SK-N-MC (cell line): ENCODE measurements around the gene ASNS.

Experiments used
- EZH2 ChIP-seq: fragments of 200-600 bp; sonication (generic); IDR thresholded peaks from one replicate; pipeline ENCODE4 v1.6.1; 2017; ENCODE audit warnings: antibody characterized with exemption
- FOXP2 ChIP-seq: optimal IDR thresholded peaks from 2 replicates; pipeline ENCODE3; 2011; ENCODE audit warnings: mild to moderate bottlenecking, moderate library complexity; ENCODE audit not compliant: insufficient read depth; ENCODE audit errors: extremely low read length, control extremely low read depth

DNA sequence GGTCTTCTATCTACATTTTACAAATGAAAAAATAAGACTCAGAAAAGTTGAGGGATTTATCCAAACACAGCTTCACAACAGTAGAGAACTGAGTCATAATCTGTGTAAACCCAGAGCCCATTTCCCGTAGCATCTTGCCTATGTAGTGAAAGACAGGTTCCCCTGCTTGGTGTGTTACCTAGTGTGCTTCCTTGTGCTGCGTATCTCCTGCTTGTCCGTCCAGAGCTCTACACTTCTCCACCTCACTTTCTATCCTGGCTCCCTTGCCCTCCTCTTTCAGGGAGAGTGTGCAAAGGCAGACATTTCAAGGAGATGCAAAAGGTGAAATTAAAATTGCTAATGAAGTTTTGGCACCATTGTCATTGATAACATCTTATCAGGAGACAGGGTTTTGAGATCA lies 1.4 kb upstream of the ASNS start:
- no peak for TF ChIP-seq FOXP2
- TF ChIP-seq EZH2, result no peak
